GM12865 (cell line): ENCODE data around the gene MGMT.

Source experiments
- DNase-seq: peaks from one replicate; pipeline ENCODE4 v3.0.0; 2010; ENCODE audit warnings: low read depth
- H3K4me3 ChIP-seq: 2 replicates; pipeline ENCODE4 v1.5.1; 2011; ENCODE audit warnings: mild to moderate bottlenecking, low read depth, low read length, control low read depth
- TF ChIP-seq, protein P1 (sequence below): IDR thresholded peaks from 2 replicates; pipeline ENCODE4 v1.5.1; 2011; ENCODE audit warnings: low read length, control low read depth, low read depth, inconsistent platforms; ENCODE audit not compliant: insufficient read depth; ENCODE audit errors: missing control alignments

The MGMT gene

DNA sequence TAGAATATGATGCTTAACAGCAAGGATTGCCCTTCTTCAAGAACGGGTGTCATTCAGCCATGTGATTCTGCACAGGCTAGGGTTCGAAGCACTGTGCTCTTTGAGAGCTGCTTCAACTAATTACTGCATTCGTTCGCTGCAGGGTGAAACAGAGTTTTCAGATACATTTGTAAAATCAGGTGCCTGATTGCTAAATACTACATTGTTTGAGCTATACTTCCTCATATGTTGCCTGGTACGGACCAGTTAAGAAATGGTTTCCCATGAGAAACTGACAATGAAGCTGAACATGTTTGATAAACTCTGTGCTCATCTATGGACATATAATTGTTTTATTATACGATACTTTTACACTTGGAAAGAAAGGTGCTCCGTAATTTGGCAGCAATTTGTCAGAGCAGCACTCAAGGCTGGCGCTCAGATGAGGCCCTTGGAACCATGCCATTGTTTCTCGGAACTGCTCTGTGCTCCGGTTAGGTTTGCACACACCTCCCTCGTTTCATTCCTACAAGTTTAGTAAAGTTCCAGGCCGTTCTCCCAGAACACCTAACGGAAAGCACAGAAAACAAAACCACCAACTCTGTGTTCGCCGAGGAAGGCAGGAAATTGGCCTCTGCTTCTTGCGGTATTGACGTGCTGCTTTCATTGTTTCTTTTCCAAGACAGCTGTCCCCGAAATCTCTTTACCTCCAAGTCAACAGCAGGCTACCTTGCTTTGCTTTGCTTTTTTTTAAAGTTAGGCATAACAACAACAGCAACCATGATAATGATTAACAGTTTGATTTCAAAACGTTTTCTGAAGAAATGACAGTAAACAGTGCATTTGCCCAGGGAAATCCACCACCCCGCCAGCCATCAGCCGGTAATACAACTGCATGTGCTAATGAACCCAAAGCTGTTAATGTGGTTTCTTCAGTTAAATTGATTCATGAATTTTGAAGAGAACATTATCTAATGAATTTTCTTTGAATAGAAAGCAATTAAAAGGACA is 290.2 kb downstream of the MGMT start:
- no peak overlapping the region for H3K4me3 ChIP-seq
- no peak for DNase-seq
- TF ChIP-seq, protein P1, sequence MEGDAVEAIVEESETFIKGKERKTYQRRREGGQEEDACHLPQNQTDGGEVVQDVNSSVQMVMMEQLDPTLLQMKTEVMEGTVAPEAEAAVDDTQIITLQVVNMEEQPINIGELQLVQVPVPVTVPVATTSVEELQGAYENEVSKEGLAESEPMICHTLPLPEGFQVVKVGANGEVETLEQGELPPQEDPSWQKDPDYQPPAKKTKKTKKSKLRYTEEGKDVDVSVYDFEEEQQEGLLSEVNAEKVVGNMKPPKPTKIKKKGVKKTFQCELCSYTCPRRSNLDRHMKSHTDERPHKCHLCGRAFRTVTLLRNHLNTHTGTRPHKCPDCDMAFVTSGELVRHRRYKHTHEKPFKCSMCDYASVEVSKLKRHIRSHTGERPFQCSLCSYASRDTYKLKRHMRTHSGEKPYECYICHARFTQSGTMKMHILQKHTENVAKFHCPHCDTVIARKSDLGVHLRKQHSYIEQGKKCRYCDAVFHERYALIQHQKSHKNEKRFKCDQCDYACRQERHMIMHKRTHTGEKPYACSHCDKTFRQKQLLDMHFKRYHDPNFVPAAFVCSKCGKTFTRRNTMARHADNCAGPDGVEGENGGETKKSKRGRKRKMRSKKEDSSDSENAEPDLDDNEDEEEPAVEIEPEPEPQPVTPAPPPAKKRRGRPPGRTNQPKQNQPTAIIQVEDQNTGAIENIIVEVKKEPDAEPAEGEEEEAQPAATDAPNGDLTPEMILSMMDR, result no peak

DNA sequence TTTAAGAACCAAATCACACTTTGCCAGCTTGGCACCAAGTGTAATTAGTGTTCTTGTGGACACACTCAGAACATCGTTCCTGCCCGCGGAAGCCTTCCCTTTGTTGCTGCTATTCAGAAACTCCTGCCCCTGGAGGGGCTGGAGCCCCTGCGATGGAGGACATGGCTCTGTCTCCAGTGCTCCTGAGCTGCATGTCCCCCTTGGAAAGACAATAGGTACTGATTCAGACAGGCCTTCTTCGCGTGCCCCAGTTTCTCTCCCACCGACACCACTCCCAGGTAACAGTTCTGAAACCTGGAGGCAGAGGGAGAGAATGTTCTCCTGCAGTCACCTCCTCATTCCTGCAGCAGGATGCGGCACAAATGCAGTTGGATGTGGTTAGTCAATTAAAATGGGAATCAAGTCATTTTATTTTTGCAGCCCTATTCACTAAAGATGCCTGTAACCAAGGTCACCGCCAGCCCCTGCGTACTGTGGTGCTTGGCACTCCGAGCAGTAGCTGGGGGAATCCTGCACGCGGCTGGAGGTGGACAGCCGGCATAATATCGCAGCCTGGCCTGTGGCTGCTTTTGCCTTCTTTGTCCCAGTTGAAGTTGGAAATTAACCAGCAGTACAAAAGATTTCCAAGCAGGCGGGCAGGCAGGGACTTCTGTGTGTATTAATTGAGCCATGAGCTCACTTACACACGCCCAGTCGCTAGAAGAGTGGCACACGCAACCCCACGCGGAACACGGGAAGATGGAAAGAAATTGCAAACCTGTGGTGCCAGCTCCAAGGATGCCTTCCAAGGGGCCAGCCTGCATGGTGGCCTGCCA is 291.4 kb downstream of the MGMT start:
- no peak overlapping the region for H3K4me3 ChIP-seq
- DNase-seq, result no peak
- TF ChIP-seq, protein P1, result no peak

- no peak for DNase-seq
- no peak overlapping the region for H3K4me3 ChIP-seq
- TF ChIP-seq, protein P1, result no peak
Observed at GRCh38 chr10:129759214-129760002, 292.4 kb downstream of the MGMT start.

DNA sequence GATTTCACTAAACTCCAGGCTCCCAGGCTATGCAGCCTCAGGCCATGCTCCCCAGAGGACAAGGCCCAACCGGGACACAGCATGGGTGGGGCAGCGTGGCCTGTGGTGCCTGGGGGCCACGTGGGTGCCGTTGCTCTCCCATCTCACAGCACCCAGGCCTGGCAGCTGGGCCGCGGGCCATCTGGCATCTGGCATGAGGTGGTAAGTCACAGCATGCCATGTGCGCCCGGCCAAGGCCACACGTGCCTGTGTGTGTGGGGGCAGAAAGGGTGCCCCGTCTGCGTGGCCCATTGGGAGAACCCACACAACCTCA is 292.9 kb downstream of the MGMT start:
- DNase-seq, result no peak
- TF ChIP-seq, protein P1, result no peak

GRCh38 chr10:129760416-129760815 is 293.4 kb downstream of the MGMT start:
- no peak for DNase-seq
- TF ChIP-seq, protein P1, result no peak
- H3K4me3 ChIP-seq, result no peak overlapping the region

More for the DNA sequence above, 292.9 kb downstream of the MGMT start:
- no peak overlapping the region for H3K4me3 ChIP-seq

GRCh38 chr10:129761197-129761972 is 294.3 kb downstream of the MGMT start:
- TF ChIP-seq, protein P1, result no peak
- no peak overlapping the region for H3K4me3 ChIP-seq
- DNase-seq, result no peak
